Large intestine (tissue), 3 donors: ENCODE results near the gene SERGEF. TPM values are rescaled to one million over a fixed set of nuclear protein-coding genes. Genes with fewer than 3 reads are reported as not detected.

Experiments used
- DNase-seq, 2 donors: peaks; one replicate each; pipeline versions ENCODE4 v3.0.0 to v3.0.0-alpha.2; 2013
- H3K27ac ChIP-seq: one replicate; pipeline ENCODE4 v1.5.1; 2013; ENCODE audit warnings: low read length
- H3K27me3 ChIP-seq: 2 replicates; pipeline ENCODE4 v1.6.1; 2013; ENCODE audit warnings: low read length; ENCODE audit not compliant: control insufficient read depth, insufficient read depth
- H3K36me3 ChIP-seq: 2 replicates; pipeline ENCODE4 v1.6.1; 2013; ENCODE audit warnings: low read length; ENCODE audit not compliant: control insufficient read depth, insufficient read depth
- H3K4me1 ChIP-seq: one replicate; pipeline ENCODE4 v1.6.1; 2013; ENCODE audit warnings: low read length; ENCODE audit not compliant: control insufficient read depth, insufficient read depth
- H3K4me3 ChIP-seq: one replicate; pipeline ENCODE4 v1.5.1; 2013; ENCODE audit warnings: low read length
- H3K9me3 ChIP-seq: one replicate; pipeline ENCODE4 v1.6.1; 2013; ENCODE audit warnings: mild to moderate bottlenecking, low read depth, low read length, moderate library complexity; ENCODE audit not compliant: control insufficient read depth
- WGBS: methylation state at CpG from one replicate; pipeline ENCODE4 v1.1.5; 2013; ENCODE audit warnings: low lambda C conversion rate; ENCODE audit not compliant: insufficient coverage; 5-methylcytosine and 5-hydroxymethylcytosine counted together
- polyA plus RNA-seq: library from polyadenylated mRNA; unstranded; fragments of 120-200 nt; gene quantifications from one replicate; pipeline ENCODE4 v1.2.1, GENCODE V29; 2013

SERGEF gene
- polyA plus RNA-seq, 1 donor, result 19.7 TPM

- Histone ChIP-seq H3K4me1 (no peaks in the 10 kb centered on the region), H3K36me3 (no peaks in the 10 kb centered on the region), H3K27ac (no peak overlapping the region), H3K9me3 (no peaks in the 10 kb centered on the region), H3K27me3 (no peaks in the 10 kb centered on the region), H3K4me3 (no peak overlapping the region)
- 100% methylated on average over 1 of the region's 7 CpGs for WGBS
- no peak for DNase-seq
Observed at GRCh38 chr11:17793642-17794170, 219.1 kb downstream of the SERGEF start.

GRCh38 chr11:17792161-17792560 is 220.7 kb downstream of the SERGEF start:
- DNase-seq, result no peak
- H3K27me3 ChIP-seq, result no peaks in the 10 kb centered on the region
- no peak overlapping the region for H3K4me3 ChIP-seq
- WGBS, result no CpG with 5 or more reads among the region's 9 CpGs
- H3K27ac ChIP-seq, result no peak overlapping the region
- no peaks in the 10 kb centered on the region for H3K9me3 ChIP-seq
- no peaks in the 10 kb centered on the region for H3K36me3 ChIP-seq
- H3K4me1 ChIP-seq, result no peaks in the 10 kb centered on the region

GRCh38 chr11:17791144-17791543 is 221.7 kb downstream of the SERGEF start:
- H3K36me3 ChIP-seq, result no peaks in the 10 kb centered on the region
- H3K4me3 ChIP-seq, result no peak overlapping the region
- no peaks in the 10 kb centered on the region for H3K9me3 ChIP-seq
- no peaks in the 10 kb centered on the region for H3K27me3 ChIP-seq
- no peaks in the 10 kb centered on the region for H3K4me1 ChIP-seq
- DNase-seq, result no peak
- no peak overlapping the region for H3K27ac ChIP-seq

DNA sequence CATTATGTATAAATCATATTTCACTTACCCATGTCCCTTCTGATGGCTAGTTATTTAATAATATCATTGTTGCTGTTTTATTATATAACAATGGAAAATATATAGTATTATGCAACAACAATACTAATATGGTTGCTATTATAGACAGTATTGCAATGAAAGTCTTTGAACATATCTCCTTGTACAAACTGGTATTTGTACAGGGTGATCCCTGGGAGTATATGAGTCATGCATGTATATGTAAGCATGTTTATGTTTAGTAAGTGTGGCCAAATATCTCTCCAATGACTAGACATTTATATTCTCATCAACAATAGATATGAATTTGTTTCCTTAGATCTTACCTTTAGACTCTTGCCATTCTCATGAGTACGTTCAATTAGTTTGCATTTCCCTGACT is 222.4 kb downstream of the SERGEF start:
- Histone ChIP-seq H3K4me1 (no peaks in the 10 kb centered on the region), H3K27me3 (no peaks in the 10 kb centered on the region), H3K4me3 (no peak overlapping the region), H3K9me3 (no peaks in the 10 kb centered on the region), H3K36me3 (no peaks in the 10 kb centered on the region), H3K27ac (no peak overlapping the region)
- 67% methylated on average over 1 of the region's 1 CpG for WGBS
- no peak for DNase-seq

- WGBS, result no CpG with 5 or more reads among the region's 5 CpGs
- no peak for DNase-seq
- no peaks in the 10 kb centered on the region for H3K4me1 ChIP-seq
- H3K4me3 ChIP-seq, result no peak overlapping the region
- no peaks in the 10 kb centered on the region for H3K9me3 ChIP-seq
- H3K27ac ChIP-seq, result no peak overlapping the region
- no peaks in the 10 kb centered on the region for H3K36me3 ChIP-seq
- H3K27me3 ChIP-seq, result no peaks in the 10 kb centered on the region
Observed at GRCh38 chr11:17788084-17788483, 224.8 kb downstream of the SERGEF start.

- no peak for DNase-seq
- no CpG with 5 or more reads among the region's 14 CpGs for WGBS
- H3K36me3 ChIP-seq, result no peaks in the 10 kb centered on the region
- H3K4me3 ChIP-seq, result no peak overlapping the region
- no peaks in the 10 kb centered on the region for H3K4me1 ChIP-seq
- H3K9me3 ChIP-seq, result no peaks in the 10 kb centered on the region
- no peaks in the 10 kb centered on the region for H3K27me3 ChIP-seq
- no peak overlapping the region for H3K27ac ChIP-seq
Observed at GRCh38 chr11:17786824-17787525, 225.9 kb downstream of the SERGEF start.

DNA sequence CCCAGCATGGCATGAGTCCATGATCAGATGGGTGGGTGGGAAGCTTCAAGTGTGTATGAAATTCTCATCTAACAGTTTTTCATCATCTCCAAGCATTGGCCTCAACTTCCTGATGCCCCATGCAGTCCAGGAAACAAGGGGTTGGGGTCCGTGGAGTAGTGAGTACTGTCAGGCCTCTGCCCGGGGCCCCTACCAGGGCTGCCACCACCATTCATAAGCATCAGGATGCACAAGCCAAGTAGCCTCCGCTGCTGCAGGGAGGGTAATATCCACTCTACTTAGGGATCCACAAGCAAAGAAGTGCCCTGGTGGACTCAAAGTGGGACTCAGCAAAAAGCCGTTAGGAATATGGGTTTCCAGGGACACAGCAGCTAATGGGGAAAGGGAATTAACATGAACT is 229.0 kb downstream of the SERGEF start:
- Histone ChIP-seq H3K4me3 (no peak overlapping the region), H3K4me1 (no peaks in the 10 kb centered on the region)
- 100% methylated on average over 1 of the region's 4 CpGs for WGBS

DNA sequence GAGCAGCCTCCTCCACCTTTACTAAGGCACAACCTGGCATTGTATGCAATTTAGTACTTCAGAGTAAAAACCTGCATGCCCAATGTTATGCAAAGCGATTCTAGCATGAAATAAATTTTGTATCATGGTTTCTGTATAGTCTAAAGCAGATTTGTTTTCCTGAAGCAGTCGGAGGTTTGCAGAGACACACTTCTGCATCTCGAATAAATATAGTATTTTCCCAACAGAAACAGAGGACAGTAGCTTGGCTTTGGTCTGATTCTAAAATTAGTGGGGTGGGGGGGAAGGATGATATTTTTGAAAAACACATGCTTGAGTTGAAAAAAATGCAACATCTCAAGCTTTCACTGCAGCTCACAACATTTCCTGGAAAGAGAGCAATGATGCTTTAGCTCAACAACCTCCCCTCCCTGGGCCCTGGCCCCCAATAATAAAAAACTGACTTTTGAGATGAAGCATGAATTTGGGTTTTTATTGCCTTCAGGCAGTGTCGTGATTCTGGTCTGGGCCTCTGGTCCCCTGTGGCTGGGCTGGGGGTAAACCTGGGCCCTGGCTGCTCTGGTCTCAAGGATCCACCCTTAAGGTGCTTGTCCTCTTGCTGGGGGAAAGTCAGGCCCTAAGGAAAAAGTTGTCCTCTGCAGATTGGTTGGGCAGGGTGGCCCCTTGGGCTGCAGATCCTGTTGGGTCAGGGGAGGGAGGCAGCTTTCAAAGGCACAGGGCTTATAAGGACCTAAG is 230.1 kb downstream of the SERGEF start:
- no peaks in the 10 kb centered on the region for H3K4me1 ChIP-seq
- WGBS, result 100% methylated on average over 2 of the region's 4 CpGs
- H3K9me3 ChIP-seq, result no peaks in the 10 kb centered on the region
- no peak overlapping the region for H3K27ac ChIP-seq
- no peaks in the 10 kb centered on the region for H3K36me3 ChIP-seq
- H3K27me3 ChIP-seq, result no peaks in the 10 kb centered on the region
- no peak for DNase-seq
- no peak overlapping the region for H3K4me3 ChIP-seq

More for the DNA sequence above, 229.0 kb downstream of the SERGEF start:
- no peak for DNase-seq
- no peaks in the 10 kb centered on the region for H3K27me3 ChIP-seq
- no peak overlapping the region for H3K27ac ChIP-seq
- no peaks in the 10 kb centered on the region for H3K9me3 ChIP-seq
- no peaks in the 10 kb centered on the region for H3K36me3 ChIP-seq

DNA sequence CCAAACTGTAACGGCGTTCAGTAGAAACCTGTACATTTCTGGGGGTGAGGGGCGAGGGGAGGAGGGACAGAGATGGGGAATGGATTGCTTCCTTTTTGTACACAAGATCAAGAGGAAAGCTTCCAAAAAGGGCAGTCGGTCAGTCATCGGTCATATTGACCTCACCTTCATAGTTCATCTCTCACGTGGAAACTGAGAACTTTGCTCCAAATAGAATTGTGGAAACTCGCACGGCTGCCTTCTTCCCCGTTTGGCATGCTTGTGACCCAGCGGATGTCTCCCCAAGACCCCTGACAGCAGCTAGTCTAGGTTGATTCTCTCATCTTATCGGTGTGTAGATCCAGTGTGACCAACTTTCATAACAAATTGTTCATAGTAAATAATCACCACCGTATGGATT is 230.7 kb downstream of the SERGEF start:
- H3K4me3 ChIP-seq, result no peak overlapping the region
- H3K9me3 ChIP-seq, result no peaks in the 10 kb centered on the region
- DNase-seq, result no peak
- no peaks in the 10 kb centered on the region for H3K36me3 ChIP-seq
- WGBS, result 100% methylated on average over 1 of the region's 12 CpGs
- no peaks in the 10 kb centered on the region for H3K4me1 ChIP-seq
- no peaks in the 10 kb centered on the region for H3K27me3 ChIP-seq
- H3K27ac ChIP-seq, result no peak overlapping the region

DNA sequence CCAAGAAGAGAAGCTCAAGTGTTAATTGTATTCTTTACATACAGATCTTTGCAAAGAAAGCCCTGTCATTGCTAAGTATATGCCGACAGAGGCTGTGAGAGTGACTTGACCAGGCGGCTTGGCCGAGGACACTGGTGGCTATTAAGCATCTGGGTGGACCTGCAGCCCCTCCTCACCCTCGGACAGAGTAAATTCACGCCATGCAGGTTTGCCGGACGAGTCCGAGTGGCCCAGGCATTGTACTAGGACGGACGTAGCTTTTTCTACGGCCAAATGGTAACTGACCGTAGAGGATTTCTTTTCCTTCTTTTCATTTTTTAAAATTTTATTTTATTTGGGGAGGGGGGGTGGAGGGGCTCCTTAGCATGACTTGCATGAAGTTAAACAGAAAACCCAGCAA is 231.2 kb downstream of the SERGEF start:
- no peaks in the 10 kb centered on the region for H3K36me3 ChIP-seq
- DNase-seq, result no peak
- 94% methylated on average over 3 of the region's 12 CpGs for WGBS

More for the DNA sequence above, 231.2 kb downstream of the SERGEF start:
- Histone ChIP-seq H3K4me1 (no peaks in the 10 kb centered on the region), H3K27ac (no peak overlapping the region), H3K9me3 (no peaks in the 10 kb centered on the region), H3K27me3 (no peaks in the 10 kb centered on the region), H3K4me3 (no peak overlapping the region)
